K562 (cell line): Measurements from ENCODE around the gene ZNF366. TPM values are rescaled to one million over a fixed set of nuclear protein-coding genes. Genes with fewer than 3 reads are reported as not detected.

ENCODE experiments used
- ATAC-seq: fragments of 200-7000 bp; cut with Tn5 transposase; 3 replicates; pipeline ENCODE4 v1.9.1; 2020; ENCODE audit warnings: moderate library complexity
- BruUV-seq: library from RNA; stranded (reverse); fragments of 400-500 nt; replicated peaks from 2 replicates; lab custom pipeline; 2021; lab: Mats Ljungman, UMichigan
- CTCF ChIA-PET: fragments of 300-600 bp; formaldehyde crosslinking; extraction: SDS; loops from one replicate; lab custom pipeline; 2021; ENCODE audit warnings: low intra/inter-chr PET ratio; lab: Yijun Ruan, JAX
- POLR2A ChIA-PET: fragments of 300-600, 350-650 bp; sonication (Branson Sonifier 250); formaldehyde crosslinking; extraction: SDS; loops from one replicate; lab custom pipeline; 2021; ENCODE audit warnings: antibody characterized with exemption, inconsistent platforms; lab: Yijun Ruan, JAX
- DNase-seq, 4 experiments: peaks; one replicate each; pipeline versions ENCODE4 v3.0.0 to v3.0.0-alpha.2; 2011 to 2018; ENCODE audit warnings: low spot score in 3 of 4, mixed read lengths in 3 of 4; ENCODE audit errors: extremely low read depth in 1 of 4
- FAIRE-seq: peaks from 2 replicates; lab custom pipeline; 2011; peaks lifted over from hg19 to GRCh38; lab: Jason Lieb, UNC
- H2AFZ ChIP-seq: 2 replicates; pipeline ENCODE4 v1.6.0; 2011; ENCODE audit warnings: low read depth, low read length, control low read depth, inconsistent platforms
- H3K27ac ChIP-seq: fragments of 200-600 bp; 3 replicates; pipeline ENCODE4 v1.8.0; 2011; ENCODE audit warnings: low read depth, mild to moderate bottlenecking, control low read depth, inconsistent platforms, low read length, moderate library complexity, mixed read lengths; ENCODE audit errors: extremely low read depth
- H3K27me3 ChIP-seq, 2 experiments: fragments of 300-600 bp in 1 of 2; 2 replicates in 1 of 2; 3 replicates in 1 of 2; pipeline versions ENCODE4 v1.6.0 to v1.8.0; 2011; ENCODE audit warnings: inconsistent platforms in 2 of 2, low read length in 2 of 2, mild to moderate bottlenecking in 1 of 2, mixed read lengths in 1 of 2, moderate library complexity in 1 of 2; ENCODE audit not compliant: control insufficient read depth in 2 of 2, insufficient read depth in 2 of 2
- H3K36me3 ChIP-seq: fragments of 300-600 bp; 3 replicates; pipeline ENCODE4 v1.8.0; 2011; ENCODE audit warnings: mild to moderate bottlenecking, low read length, inconsistent platforms; ENCODE audit not compliant: control insufficient read depth, insufficient read depth
- H3K4me1 ChIP-seq, 2 experiments: fragments of 200-600 bp in 1 of 2; replicated peaks in 1 of 2; 2 replicates in 1 of 2; 3 replicates in 1 of 2; pipeline versions ENCODE4 v1.5.1 to v1.8.0; 2011; ENCODE audit warnings: inconsistent platforms in 2 of 2, low read length in 2 of 2, mild to moderate bottlenecking in 1 of 2, mixed read lengths in 1 of 2, moderate library complexity in 1 of 2; ENCODE audit not compliant: control insufficient read depth in 2 of 2, insufficient read depth in 2 of 2
- H3K4me2 ChIP-seq: 2 replicates; pipeline ENCODE4 v1.6.1; 2011; ENCODE audit warnings: low read length, control low read depth, inconsistent platforms, mixed read lengths; ENCODE audit not compliant: insufficient read depth
- H3K4me3 ChIP-seq: fragments of 200-600 bp; sonication (generic), shearing (Covaris generic); 2 replicates; pipeline ENCODE4 v1.5.1; 2016; ENCODE audit warnings: control low read depth, inconsistent platforms
- H3K79me2 ChIP-seq: fragments of 200-600 bp; 3 replicates; pipeline ENCODE4 v1.8.0; 2011; ENCODE audit warnings: low read length, inconsistent platforms; ENCODE audit not compliant: control insufficient read depth, insufficient read depth
- H3K9ac ChIP-seq, 2 experiments: 2 replicates each; pipeline versions ENCODE4 v1.6.0 to v1.6.1; 2011; ENCODE audit warnings: low read depth in 2 of 2, low read length in 2 of 2, control low read depth in 1 of 2, inconsistent platforms in 1 of 2, mild to moderate bottlenecking in 1 of 2, mixed read lengths in 1 of 2; ENCODE audit not compliant: insufficient read depth in 1 of 2
- H3K9me1 ChIP-seq: one replicate; pipeline ENCODE4 v1.6.0; 2011; ENCODE audit warnings: inconsistent platforms, mild to moderate bottlenecking, low read length, moderate library complexity; ENCODE audit not compliant: control insufficient read depth, insufficient read depth
- H3K9me3 ChIP-seq: replicated peaks from 2 replicates; pipeline ENCODE4 v1.5.1; 2011; ENCODE audit warnings: low read depth, low read length, inconsistent platforms; ENCODE audit not compliant: control insufficient read depth, insufficient read depth
- H4K20me1 ChIP-seq: replicated peaks from 2 replicates; pipeline ENCODE4 v1.6.1; 2011; ENCODE audit warnings: low read length, inconsistent platforms, mixed read lengths; ENCODE audit not compliant: control insufficient read depth, insufficient read depth
- NCOA4 ChIP-seq: fragments of 450-650 bp; IDR thresholded peaks from 2 replicates; pipeline ENCODE4 v1.6.1; 2018; ENCODE audit warnings: mild to moderate bottlenecking; ENCODE audit not compliant: partially characterized antibody
- POLR3A ChIP-seq: IDR thresholded peaks from 2 replicates; pipeline ENCODE4 v1.6.1; 2011; ENCODE audit warnings: borderline replicate concordance, mild to moderate bottlenecking, moderate library complexity; ENCODE audit not compliant: insufficient read length, insufficient read depth; ENCODE audit errors: extremely low read depth
- RREB1 ChIP-seq: fragments of 250-450 bp; sonication (Bioruptor Pico); IDR thresholded peaks from 2 replicates; pipeline ENCODE4 v1.4.0; 2020
- WGBS: fragments of 100-300 bp; shearing (Covaris generic); methylation state at CpG from one replicate; pipeline ENCODE4 v1.1.6; 2016; ENCODE audit warnings: low coverage, mixed read lengths; ENCODE audit not compliant: insufficient coverage; ENCODE audit errors: missing lambda C conversion rate; 5-methylcytosine and 5-hydroxymethylcytosine counted together
- in situ Hi-C: fragments of 300-500 bp; cut with MboI; formaldehyde crosslinking; loops from 4 replicates; pipeline ENCODE4 v1.15.0; 2018; ENCODE audit warnings: inconsistent platforms, mixed read lengths
- intact Hi-C: fragments of 100-400 bp; cut with micrococcal nuclease; formaldehyde crosslinking; loops from 2 replicates; pipeline ENCODE4 v1.14.2; 2022
- polyA plus RNA-seq, 8 experiments: library from polyadenylated mRNA; depleted of rRNA in 4 of 8; stranded (reverse) in 5 of 8; unstranded in 3 of 8; fragments of >200 nt; fragmentation: Nextera tagmentation in 2 of 8; fragmentation: Illumina TruSeq in 1 of 8; extraction: Ambion mirVana in 2 of 8; extraction: Trizol in 1 of 8; gene quantifications; 2 replicates each; pipeline versions ENCODE4 v1.2.1 to v1.2.3, GENCODE V29; 2011 to 2014; ENCODE audit warnings: inconsistent platforms in 1 of 8, missing spikeins in 1 of 8
- total RNA-seq, 7 experiments: library from RNA; depleted of rRNA in 6 of 7; stranded (reverse); fragments of >200 nt in 6 of 7; fragmentation: Illumina TruSeq in 2 of 7; extraction: Trizol in 2 of 7; gene quantifications; 2 replicates each; pipeline versions ENCODE4 v1.2.1 to v1.2.3, GENCODE V29; 2011 to 2021; ENCODE audit warnings: low replicate concordance in 1 of 7

Gene ZNF366
- total and polyA plus RNA-seq, 9 of the 15 experiments (the other 6 are each of a cell fraction or from before 2014, with no cell fraction given) = not detected

- TF ChIP-seq RREB1 (CRISPR knock-in tag) = no peak
Measured at GRCh38 chr5:72426019-72426418, 81.2 kb downstream of the ZNF366 start (continued).

- no peaks in the 10 kb centered on the region for H4K20me1 ChIP-seq
- H3K9me1 ChIP-seq = no peaks in the 10 kb centered on the region
- ChIA-PET CTCF (no interaction called here), POLR2A (interaction anchor here (1.0 kb wide), 1 partner anchor 38 kb away, joined by 3 read pairs; no protein-coding TSS in a partner anchor)
- ATAC-seq (no peak), FAIRE-seq (peak; percentile 67), DNase-seq (no peak)
- H3K9me3 ChIP-seq = no peaks in the 10 kb centered on the region
- intact Hi-C loops = no loop called here
- H3K4me3 ChIP-seq = no peak overlapping the region
- no peak overlapping the region for H3K27ac ChIP-seq
- no TSS peak for BruUV-seq
- WGBS = 36% methylated on average over 9 of the region's 9 CpGs
- no peaks in the 10 kb centered on the region for H3K36me3 ChIP-seq
- peak overlapping the region; percentile 19; the same call in 1 of the 2 replicates for H2AFZ ChIP-seq
- in situ Hi-C loops = no loop called here
- no peak overlapping the region for H3K9ac ChIP-seq
- H3K27me3 ChIP-seq = peaks cover 0 to under 1% of the 10 kb centered on the region in 2 experiments; a peak in 1 of 5 replicates
- peaks cover 0 to 8% of the 10 kb centered on the region in 2 experiments; a peak in 1 of 5 replicates for H3K4me1 ChIP-seq
- no peak for TF ChIP-seq POLR3A
- TF ChIP-seq NCOA4 = no peak
- H3K79me2 ChIP-seq = no peaks in the 10 kb centered on the region
- H3K4me2 ChIP-seq = no peak overlapping the region
Measured at GRCh38 chr5:72418271-72418670, 88.9 kb downstream of the ZNF366 start.
